H1 (cell line): ENCODE results near the gene VPS25. TPM values are rescaled to one million over a fixed set of nuclear protein-coding genes. Genes with fewer than 3 reads are reported as not detected.

ENCODE experiments used
- KDM5A ChIP-seq: fragments of 200-600 bp; IDR thresholded peaks from 2 replicates; pipeline ENCODE4 v1.7.1; 2012; ENCODE audit warnings: mild to moderate bottlenecking, low read length, inconsistent platforms, mixed read lengths
- SP1 ChIP-seq: IDR thresholded peaks from 2 replicates; pipeline ENCODE4 v1.6.1; 2011; ENCODE audit warnings: low read depth, low read length
- SP2 ChIP-seq: IDR thresholded peaks from 2 replicates; pipeline ENCODE4 v1.6.1; 2012; ENCODE audit warnings: mild to moderate bottlenecking, low read length, inconsistent platforms
- SP4 ChIP-seq: IDR thresholded peaks from 2 replicates; pipeline ENCODE4 v1.6.1; 2012; ENCODE audit warnings: low read length, inconsistent platforms
- TCF12 ChIP-seq: IDR thresholded peaks from 2 replicates; pipeline ENCODE4 v1.6.1; 2011; ENCODE audit warnings: low read depth, mild to moderate bottlenecking, low read length
- polyA plus RNA-seq, 7 experiments: library from polyadenylated mRNA; depleted of rRNA in 3 of 7; stranded (reverse) in 5 of 7; unstranded in 2 of 7; fragments of >200 nt in 5 of 7; fragments of 200-250 nt in 2 of 7; gene quantifications; 1 replicate in 5 of 7; 2 replicates in 1 of 7; 4 replicates in 1 of 7; pipeline versions ENCODE4 v1.2.1 to v1.2.3, GENCODE V29; 2011 to 2013; ENCODE audit warnings: missing spikeins in 2 of 7, mixed read lengths in 2 of 7
- total RNA-seq: library from RNA; stranded (reverse); fragmentation: NEBNext Ultra II Directional; extraction: Animal tissue kit (Norgen Biotek cat#: 25700); gene quantifications from 2 replicates; pipeline ENCODE4 v1.2.1, GENCODE V29; 2021
- TF ChIP-seq, protein P1 (sequence below): IDR thresholded peaks from 2 replicates; pipeline ENCODE4 v1.6.1; 2012; ENCODE audit warnings: low read length, inconsistent platforms

Gene VPS25
- total and polyA plus RNA-seq, 2 of the 8 experiments (the other 6 are each of a cell fraction or from before 2014, with no cell fraction given): 88.2 to 188 TPM

GRCh38 chr17:42795061-42795460 lies 21.8 kb downstream of the VPS25 start (continued):
- TF ChIP-seq, protein P1, sequence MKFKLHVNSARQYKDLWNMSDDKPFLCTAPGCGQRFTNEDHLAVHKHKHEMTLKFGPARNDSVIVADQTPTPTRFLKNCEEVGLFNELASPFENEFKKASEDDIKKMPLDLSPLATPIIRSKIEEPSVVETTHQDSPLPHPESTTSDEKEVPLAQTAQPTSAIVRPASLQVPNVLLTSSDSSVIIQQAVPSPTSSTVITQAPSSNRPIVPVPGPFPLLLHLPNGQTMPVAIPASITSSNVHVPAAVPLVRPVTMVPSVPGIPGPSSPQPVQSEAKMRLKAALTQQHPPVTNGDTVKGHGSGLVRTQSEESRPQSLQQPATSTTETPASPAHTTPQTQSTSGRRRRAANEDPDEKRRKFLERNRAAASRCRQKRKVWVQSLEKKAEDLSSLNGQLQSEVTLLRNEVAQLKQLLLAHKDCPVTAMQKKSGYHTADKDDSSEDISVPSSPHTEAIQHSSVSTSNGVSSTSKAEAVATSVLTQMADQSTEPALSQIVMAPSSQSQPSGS: no peak
- TF ChIP-seq SP2 (no peak), KDM5A (no peak), SP4 (no peak), TCF12 (no peak), SP1 (no peak)
- TF ChIP-seq, all 59 proteins: peak for 0
